ENCODE results near the gene FOXJ3.

Gene FOXJ3

GRCh38 chr1:42195841-42196240, 139.2 kb downstream of the FOXJ3 start:
- no peak for DNase-seq (ENCODE audit: low read depth in 1 of 2, low spot score in 1 of 2)

- DNase-seq (ENCODE audit: low read depth in 1 of 2, low spot score in 1 of 2), result no peak
Measured at GRCh38 chr1:42192106-42192505, 142.9 kb downstream of the FOXJ3 start.

GRCh38 chr1:42191319-42191718, 143.7 kb downstream of the FOXJ3 start:
- DNase-seq (ENCODE audit: low read depth in 1 of 2, low spot score in 1 of 2), result no peak

GRCh38 chr1:42189931-42190853, 144.8 kb downstream of the FOXJ3 start:
- DNase-seq (ENCODE audit: low read depth in 1 of 2, low spot score in 1 of 2), result no peak

- no peak for DNase-seq (ENCODE audit: low read depth in 1 of 2, low spot score in 1 of 2)
Measured at GRCh38 chr1:42186152-42186551, 148.9 kb downstream of the FOXJ3 start.

- DNase-seq (ENCODE audit: low read depth in 1 of 2, low spot score in 1 of 2), result no peak
Measured at GRCh38 chr1:42184616-42185015, 150.4 kb downstream of the FOXJ3 start.

GRCh38 chr1:42183957-42184268, 151.1 kb downstream of the FOXJ3 start:
- DNase-seq (ENCODE audit: low read depth in 1 of 2, low spot score in 1 of 2), result no peak

GRCh38 chr1:42183210-42183956, 151.7 kb downstream of the FOXJ3 start:
- DNase-seq (ENCODE audit: low read depth in 1 of 2, low spot score in 1 of 2), result no peak

- no peak for DNase-seq (ENCODE audit: low read depth in 1 of 2, low spot score in 1 of 2)
Measured at GRCh38 chr1:42181687-42182086, 153.3 kb downstream of the FOXJ3 start.

- DNase-seq (ENCODE audit: low read depth in 1 of 2, low spot score in 1 of 2), result no peak
Measured at GRCh38 chr1:42179900-42180329, 155.1 kb downstream of the FOXJ3 start.

GRCh38 chr1:42179275-42179674, 155.8 kb downstream of the FOXJ3 start:
- no peak for DNase-seq (ENCODE audit: low read depth in 1 of 2, low spot score in 1 of 2)

- DNase-seq (ENCODE audit: low read depth in 1 of 2, low spot score in 1 of 2), result no peak
Measured at GRCh38 chr1:42178249-42178648, 156.8 kb downstream of the FOXJ3 start.

- no peak for DNase-seq (ENCODE audit: low read depth in 1 of 2, low spot score in 1 of 2)
Measured at GRCh38 chr1:42177541-42177981, 157.5 kb downstream of the FOXJ3 start.

GRCh38 chr1:42176902-42177519, 158.0 kb downstream of the FOXJ3 start:
- DNase-seq (ENCODE audit: low read depth in 1 of 2, low spot score in 1 of 2), result peak in 1 of 2 donors; percentile 8

GRCh38 chr1:42175314-42176054, 159.6 kb downstream of the FOXJ3 start:
- DNase-seq (ENCODE audit: low read depth in 1 of 2, low spot score in 1 of 2), result no peak

- no peak for DNase-seq (ENCODE audit: low read depth in 1 of 2, low spot score in 1 of 2)
Measured at GRCh38 chr1:42173961-42174735, 160.9 kb downstream of the FOXJ3 start.

GRCh38 chr1:42173155-42173933, 161.7 kb downstream of the FOXJ3 start:
- peak; percentile 50 to 57 for DNase-seq (ENCODE audit: low read depth in 1 of 2, low spot score in 1 of 2)

GRCh38 chr1:42172381-42173133, 162.5 kb downstream of the FOXJ3 start:
- no peak for DNase-seq (ENCODE audit: low read depth in 1 of 2, low spot score in 1 of 2)

All from activated CD4-positive, alpha-beta T cell treated with anti-CD3 and anti-CD28 coated beads, Interleukin-2, amount 50 U/mL, for 24 hours (primary cell).